ENCODE data around the gene TENT5C. TPM values are rescaled to one million over a fixed set of nuclear protein-coding genes. Genes with fewer than 3 reads are reported as not detected.

The TENT5C gene
- total and polyA plus RNA-seq, 9 of the 15 experiments (the other 6 are each of a cell fraction or from before 2014, with no cell fraction given): 1.8 to 7.7 (median 4.0) TPM

- Histone ChIP-seq H3K27me3 (ENCODE audit: control insufficient read depth in 2 of 2, insufficient read depth in 2 of 2, low read length in 2 of 2) (no peaks in the 10 kb centered on the region), H4K20me1 (replicated peaks; ENCODE audit: control insufficient read depth, insufficient read depth, low read length) (no peaks in the 10 kb centered on the region), H3K36me3 (ENCODE audit: control insufficient read depth, insufficient read depth, low read length) (no peaks in the 10 kb centered on the region), H3K4me2 (ENCODE audit: insufficient read depth, low read length) (no peak overlapping the region), H3K4me1 (replicated peaks in 1 of 2; ENCODE audit: control insufficient read depth in 2 of 2, insufficient read depth in 2 of 2, low read length in 2 of 2) (peaks cover 39 to 70% of the 10 kb centered on the region in 2 experiments), H3K27ac (ENCODE audit: extremely low read depth, low read depth, low read length) (no peak overlapping the region), H3K9me3 (replicated peaks; ENCODE audit: control insufficient read depth, insufficient read depth, low read depth, low read length) (no peaks in the 10 kb centered on the region), H3K9me1 (ENCODE audit: control insufficient read depth, insufficient read depth, low read length) (no peaks in the 10 kb centered on the region), H2AFZ (ENCODE audit: low read depth, low read length) (no peak overlapping the region), H3K79me2 (ENCODE audit: control insufficient read depth, insufficient read depth, low read length) (no peaks in the 10 kb centered on the region), H3K4me3 (no peak overlapping the region), H3K9ac (ENCODE audit: insufficient read depth in 1 of 2, low read depth in 2 of 2, low read length in 2 of 2) (no peak overlapping the region)
- POLR2A ChIA-PET: interaction anchor here (0.6 to 1.9 kb wide), 9 partner anchors 7 to 55 kb away, joined by 3 to 9 read pairs (median 5); partner anchors contain the start of gene TENT5C
- ATAC-seq (no peak), FAIRE-seq (no peak), DNase-seq (ENCODE audit: extremely low read depth in 1 of 4, low spot score in 3 of 4) (no peak)
- 72% methylated on average over 6 of the region's 6 CpGs for WGBS (ENCODE audit: insufficient coverage, low coverage, missing lambda C conversion rate)
- intact Hi-C loops (cut with micrococcal nuclease): loop anchor here (2.0 kb wide), 1 partner anchor 48 kb away; no protein-coding TSS in a partner anchor
- CTCF ChIA-PET (ENCODE audit: low intra/inter-chr PET ratio): no interaction called here
- BruUV-seq (replicated peaks): no TSS peak
- in situ Hi-C loops (cut with MboI): no loop called here
- TF ChIP-seq ZNF354B (CRISPR knock-in tag; IDR thresholded peaks at IDR 0.05) (no peak), BCOR (IDR thresholded peaks at IDR 0.05) (0 out of 2 replicates have a peak, but pooled peaks have one; percentile 7), ZNF143 (CRISPR knock-in tag; IDR thresholded peaks at IDR 0.05) (no peak), ELF4 (CRISPR knock-in tag; IDR thresholded peaks at IDR 0.05) (no peak), ZNF12 (CRISPR knock-in tag; IDR thresholded peaks at IDR 0.05) (no peak), ZBED1 (IDR thresholded peaks at IDR 0.05) (no peak), ZFP1 (CRISPR knock-in tag; IDR thresholded peaks at IDR 0.05) (no peak), THRA (IDR thresholded peaks at IDR 0.05) (no peak), ZNF175 (CRISPR knock-in tag; IDR thresholded peaks at IDR 0.05; ENCODE audit: low read depth) (no peak), EGR1 (conservative IDR thresholded peaks at IDR 0.05) (0 out of 2 replicates have a peak, but pooled peaks have one; percentile 10), ARID2 (IDR thresholded peaks at IDR 0.05) (0 out of 2 replicates have a peak, but pooled peaks have one; percentile 24), THRAP3 (IDR thresholded peaks at IDR 0.05; ENCODE audit: borderline replicate concordance) (no peak), MTA3 (IDR thresholded peaks at IDR 0.05; ENCODE audit: borderline replicate concordance) (no peak), SMARCA5 (IDR thresholded peaks at IDR 0.05) (no peak), ARID3A (IDR thresholded peaks at IDR 0.05; ENCODE audit: borderline replicate concordance, low read depth, low read length) (no peak), HLTF (IDR thresholded peaks at IDR 0.05) (peak; percentile 84; the same call in 1 of the 2 replicates), POLR2B (IDR thresholded peaks at IDR 0.05; ENCODE audit: low read depth, partially characterized antibody) (no peak), SRF (CRISPR knock-in tag; IDR thresholded peaks at IDR 0.05) (no peak), ZNF445 (CRISPR knock-in tag; IDR thresholded peaks at IDR 0.05; ENCODE audit: low read depth) (no peak), TAL1 (IDR thresholded peaks at IDR 0.05) (no peak), CXXC5 (CRISPR knock-in tag; IDR thresholded peaks at IDR 0.05) (0 out of 2 replicates have a peak, but pooled peaks have one; percentile 19)
These were observed 55.2 kb downstream of the TENT5C start for GRCh38 chr1:117661027-117661426.

All from K562 (cell line).